GM18499 (cell line): Measurements from ENCODE around the gene ANP32A.
"Not testable (repeated sequence)": the region's sequence is repeated elsewhere in the genome, so short reads cannot be mapped to it uniquely, and the experiment has no call there.

ENCODE experiments used
- ATAC-seq: cut with Tn5 transposase; IDR thresholded peaks from one replicate; pipeline ENCODE4 v1.9.1; 2021; ENCODE audit warnings: moderate number of reproducible peaks; ENCODE audit not compliant: insufficient read depth, unreplicated experiment

Gene ANP32A

DNA sequence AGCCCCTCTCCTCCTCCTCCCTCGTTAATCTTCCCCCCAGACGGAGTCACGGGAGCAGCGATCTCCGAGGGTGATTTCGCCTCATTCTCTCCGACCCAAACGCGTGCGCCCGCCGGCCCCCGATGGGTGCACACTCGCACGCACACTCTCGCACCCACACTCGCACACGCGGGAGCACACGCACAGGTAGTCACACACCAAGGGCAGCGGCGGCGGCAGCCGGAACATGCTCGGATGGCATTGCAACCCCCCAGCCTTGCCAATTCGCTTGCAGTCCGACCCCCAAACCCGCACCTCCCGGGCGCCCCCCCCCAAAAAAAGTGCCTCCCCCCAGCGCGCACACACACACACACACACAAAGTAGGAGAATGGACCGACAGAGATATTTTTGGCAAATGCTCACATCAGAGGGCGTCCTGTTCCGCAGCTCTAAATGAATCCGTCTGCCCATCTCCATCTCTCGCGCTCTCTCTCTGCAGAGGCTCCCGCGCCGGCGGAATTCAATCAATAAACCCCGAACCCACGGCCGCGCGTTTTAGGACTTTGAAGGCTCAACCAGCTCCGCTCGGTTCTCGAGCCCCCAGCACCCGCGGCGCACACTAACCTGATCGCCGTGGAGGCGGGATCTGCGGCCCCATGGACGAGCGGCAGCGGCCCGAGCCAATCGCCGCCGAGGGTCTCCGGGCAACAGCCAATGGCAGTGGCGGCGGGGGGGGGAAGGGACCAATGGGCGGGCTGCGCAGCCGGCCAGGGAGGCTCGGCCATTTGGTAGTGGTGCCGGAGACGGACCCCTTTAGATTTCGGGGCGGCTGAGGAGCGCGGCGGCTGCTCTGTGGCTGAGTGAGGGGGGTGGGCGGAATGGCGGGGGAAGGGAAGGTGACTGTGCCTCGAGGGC, at the start of gene ANP32A:
TSS of gene ANP32A (minus strand) at position 601 of the 895 bp plus-strand sequence. CDS start at position 457, 144 bp downstream.
- ATAC-seq: no peak

DNA sequence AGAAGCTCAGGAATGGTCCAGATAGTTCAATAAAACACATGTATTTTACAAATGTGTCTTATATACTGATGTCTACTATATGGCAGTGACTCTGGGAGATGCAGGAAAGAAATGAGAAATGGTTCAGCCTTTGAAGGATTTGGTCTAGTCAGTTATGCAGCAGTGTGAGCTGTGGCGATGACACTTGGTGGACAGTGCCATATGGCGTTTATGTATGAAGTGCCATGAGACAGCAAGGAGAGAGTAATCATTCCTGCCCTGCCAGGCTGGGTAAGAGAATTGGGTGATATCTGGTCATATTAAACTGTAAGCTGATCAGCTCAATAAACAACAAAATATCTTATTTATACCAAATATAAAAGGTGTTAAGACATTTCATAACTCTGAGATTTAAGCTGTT, 47.6 kb upstream of the ANP32A start:
- no peak for ATAC-seq

DNA sequence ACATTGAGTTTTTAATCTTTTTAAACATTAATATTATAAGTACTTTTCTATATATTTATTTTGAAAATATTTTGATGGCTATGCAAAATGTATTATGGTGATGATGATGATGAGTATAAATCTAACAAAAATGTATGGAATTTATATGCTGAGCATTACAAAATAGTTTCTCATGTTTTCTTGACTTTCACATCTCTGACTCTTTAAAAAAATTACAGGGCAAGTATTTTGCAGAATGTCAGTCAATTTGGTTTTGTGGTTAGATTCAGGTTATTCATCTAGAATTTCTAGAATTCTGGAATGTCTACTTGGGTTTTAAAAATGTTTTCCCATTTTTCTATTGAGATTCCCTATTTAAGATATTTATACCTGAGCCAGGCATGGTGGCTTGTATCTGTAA, 41.7 kb upstream of the ANP32A start:
- ATAC-seq: no peak

DNA sequence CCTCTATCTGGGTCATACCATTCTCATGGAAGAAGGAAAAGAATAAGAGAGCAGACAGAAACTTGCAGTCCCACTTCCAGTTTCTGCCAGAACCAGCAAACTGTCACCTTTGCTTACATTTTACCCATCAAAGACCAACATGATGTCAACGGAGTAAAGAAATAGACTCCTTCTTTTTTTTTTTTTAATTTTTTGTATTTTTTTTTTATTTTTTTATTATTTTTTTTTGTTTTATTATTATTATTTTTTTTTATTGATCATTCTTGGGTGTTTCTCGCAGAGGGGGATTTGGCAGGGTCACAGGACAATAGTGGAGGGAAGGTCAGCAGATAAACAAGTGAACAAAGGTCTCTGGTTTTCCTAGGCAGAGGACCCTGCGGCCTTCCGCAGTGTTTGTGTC, 38.0 kb upstream of the ANP32A start:
- ATAC-seq: not testable (repeated sequence)

DNA sequence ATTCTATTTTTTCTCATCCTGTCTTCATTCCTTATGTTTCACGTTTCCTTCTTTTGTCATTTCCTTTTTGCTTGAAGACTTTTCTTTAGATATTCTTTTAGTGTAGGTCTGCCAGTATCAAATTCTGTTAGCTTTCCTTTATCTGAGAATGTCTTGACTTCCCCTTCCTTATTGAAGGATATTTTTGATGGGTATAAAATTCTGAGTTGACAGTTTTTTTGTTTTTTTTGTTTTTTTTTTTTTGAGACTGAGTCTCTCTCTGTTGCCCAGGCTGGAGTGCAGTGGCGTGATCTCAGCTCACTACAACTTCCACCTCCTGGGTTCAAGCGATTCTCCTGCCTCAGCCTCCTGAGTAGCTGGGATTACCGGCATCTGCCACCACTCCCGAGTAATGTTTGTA, 36.7 kb upstream of the ANP32A start:
- ATAC-seq: not testable (repeated sequence)

DNA sequence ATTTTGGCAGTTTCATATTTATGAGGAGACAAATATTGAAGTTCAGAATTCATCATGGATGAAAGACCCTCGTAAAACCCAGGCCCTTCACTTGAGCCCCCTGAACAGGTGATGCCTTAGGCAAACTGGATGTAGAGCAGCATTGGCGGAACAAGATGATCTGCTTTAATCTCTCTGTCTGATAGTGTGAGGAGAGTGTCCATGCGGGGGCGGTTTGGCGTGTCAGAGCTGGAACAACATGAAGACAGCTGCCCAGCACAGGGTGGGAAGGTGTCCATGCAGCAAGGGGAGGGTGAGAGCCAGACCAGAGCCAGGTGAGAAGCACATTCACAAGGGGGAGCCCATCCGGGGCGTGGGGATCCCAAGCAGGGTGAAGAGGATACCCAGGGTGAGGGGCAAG, 31.8 kb upstream of the ANP32A start:
- ATAC-seq: no peak

DNA sequence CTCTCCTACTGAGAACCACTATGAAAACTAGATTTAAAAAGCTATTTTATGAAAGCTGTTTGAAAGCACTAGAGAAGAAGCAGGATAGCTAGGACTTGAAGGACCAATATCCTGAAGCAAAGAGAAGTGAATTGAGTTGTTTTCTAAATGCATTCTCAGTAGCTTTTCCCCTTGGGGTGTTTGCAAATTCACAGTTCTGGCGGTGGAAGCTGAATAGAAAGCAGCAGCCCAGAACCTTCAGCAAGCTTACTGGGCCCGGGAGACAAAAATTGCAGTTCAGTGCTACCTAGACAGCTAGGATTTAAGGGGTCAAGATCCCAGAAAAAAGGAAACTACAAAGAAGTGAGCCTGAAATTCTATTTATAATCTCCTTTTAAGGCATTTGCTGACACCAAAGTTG, 31.3 kb upstream of the ANP32A start:
- ATAC-seq: no peak

DNA sequence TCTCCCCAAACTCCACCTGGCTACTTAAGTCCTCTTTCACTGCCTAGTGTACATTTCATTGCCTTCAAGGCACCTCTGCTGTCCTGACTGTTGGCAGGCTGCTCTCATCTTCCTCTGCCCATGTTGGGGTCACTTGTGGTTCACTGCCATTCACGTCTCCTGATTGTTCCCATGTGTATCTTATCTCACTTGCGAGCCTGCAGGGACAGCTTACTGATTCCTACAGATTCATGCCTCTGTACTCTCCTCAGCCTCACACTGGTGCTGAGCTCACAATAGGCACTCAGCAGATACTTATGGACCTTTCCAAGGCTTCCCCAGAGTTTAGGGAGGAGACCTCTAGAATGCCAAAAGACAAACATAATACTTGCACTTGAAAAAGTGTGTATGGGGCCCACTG, 28.8 kb upstream of the ANP32A start:
- ATAC-seq: no peak

DNA sequence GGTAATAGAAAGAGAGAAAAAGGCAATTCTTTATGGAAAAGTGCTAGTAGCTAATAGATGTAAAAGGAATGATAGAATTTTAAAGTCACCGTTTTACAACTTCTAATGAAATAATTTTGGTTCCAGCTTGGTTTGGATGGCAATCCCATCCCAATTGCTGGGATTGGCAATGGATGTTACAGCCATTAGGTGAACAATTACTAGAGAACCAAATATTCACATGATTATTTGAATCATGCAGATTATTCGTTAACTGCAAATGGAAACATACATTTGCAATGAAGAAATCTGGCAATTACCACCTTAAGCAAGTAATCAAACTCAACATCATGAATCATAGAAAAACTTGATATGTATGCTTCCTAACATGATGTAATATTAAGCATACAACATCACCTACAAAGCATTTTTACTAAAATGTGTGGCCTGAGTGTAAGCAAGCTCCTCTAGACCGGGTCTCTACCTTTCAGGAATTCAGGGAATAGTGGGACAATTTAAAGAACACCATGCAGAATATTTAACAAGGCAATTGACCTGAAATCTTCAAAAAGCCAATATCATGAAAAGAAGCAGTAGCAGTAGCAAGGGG, 26.2 kb upstream of the ANP32A start:
- no peak for ATAC-seq

DNA sequence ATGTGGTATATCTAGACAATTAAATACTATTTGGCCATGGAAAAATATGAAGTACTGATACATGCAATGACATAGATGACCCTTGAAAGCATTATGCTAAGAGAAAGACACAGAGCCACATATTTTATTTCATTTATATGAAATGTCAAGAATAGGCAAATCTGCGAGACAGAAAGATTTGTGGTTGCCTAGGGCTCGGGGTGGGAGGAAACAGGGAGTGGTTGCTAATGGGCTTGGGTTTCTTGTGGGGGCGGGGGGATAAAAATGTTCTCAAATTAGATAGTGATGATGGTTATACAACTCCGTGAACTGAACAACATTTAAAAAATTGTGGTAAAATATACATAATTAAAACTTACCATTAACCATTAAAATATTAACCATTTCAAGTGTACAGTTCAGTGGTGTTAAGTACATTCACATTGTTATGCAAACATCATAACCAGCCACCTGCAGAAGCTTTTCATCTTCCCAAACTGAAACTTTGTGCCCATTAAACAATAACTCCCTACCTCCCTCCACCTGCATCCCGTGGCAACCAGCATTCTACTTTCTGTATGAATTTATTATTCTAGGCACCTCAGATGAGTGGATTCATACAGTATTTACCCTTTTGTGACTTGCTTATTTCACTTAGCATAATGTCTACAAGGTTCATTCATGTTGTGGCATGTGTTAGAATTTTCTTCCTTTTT, 24.3 kb upstream of the ANP32A start:
- no peak for ATAC-seq

DNA sequence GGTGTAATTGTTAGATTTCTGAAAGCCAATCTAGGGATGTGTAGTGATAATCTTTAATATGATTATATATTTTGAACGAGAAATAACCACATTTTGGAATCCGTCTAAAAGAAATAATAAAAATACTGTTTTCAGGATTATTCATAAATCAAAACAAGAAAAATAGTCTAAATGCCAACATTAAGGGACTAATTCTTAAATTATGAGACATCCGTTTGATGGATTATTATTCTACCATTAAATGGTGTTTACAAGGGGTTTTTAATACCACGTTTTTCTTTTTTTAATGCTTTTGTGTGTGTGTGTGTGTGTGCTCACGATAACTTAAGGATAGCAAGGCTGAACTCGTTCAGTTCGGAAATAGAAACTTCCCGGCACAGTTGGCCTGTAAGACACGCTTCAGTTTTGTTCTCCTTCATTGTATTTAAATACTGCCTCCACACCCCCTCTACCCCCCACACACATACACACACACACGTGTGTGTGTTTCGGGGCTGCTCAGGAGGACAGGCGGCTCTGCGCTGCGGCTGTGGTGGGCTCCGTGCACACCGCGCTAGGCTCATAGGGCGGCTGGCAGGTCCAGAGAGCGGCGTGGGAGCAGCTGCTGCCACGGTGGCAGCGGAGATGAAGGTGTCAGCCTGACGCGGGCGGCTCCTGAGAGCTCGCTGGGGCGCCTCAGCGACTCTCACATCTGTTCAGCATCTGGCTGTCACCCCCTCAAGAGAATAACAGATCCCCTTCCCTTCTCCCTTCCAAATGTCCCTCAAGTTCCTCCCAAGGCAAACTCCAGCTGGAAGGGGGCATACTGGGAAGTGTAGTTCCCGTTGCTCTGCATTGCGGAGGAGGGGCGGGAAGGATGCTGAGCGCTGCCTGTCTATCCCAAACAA, 23.0 kb upstream of the ANP32A start:
- no peak for ATAC-seq

DNA sequence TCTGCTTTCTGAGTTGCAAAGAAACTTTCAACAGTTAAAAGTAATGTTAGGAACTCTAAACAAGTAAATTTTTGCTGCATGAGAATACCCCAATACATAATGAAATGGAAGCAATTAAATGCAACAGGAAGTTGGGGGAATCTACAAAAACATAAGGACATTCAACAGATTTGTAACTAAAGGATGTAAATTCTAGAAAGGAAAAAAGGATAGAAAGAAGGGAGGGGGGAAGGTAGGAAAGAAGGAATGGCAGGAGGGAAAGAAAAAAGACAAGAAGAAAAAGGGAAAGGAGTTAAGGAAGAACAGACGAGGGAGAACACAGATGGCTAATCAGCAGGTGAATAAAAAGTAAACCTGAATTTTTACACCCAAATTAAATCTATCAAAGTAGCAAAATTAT, 22.3 kb upstream of the ANP32A start:
- ATAC-seq: no peak

DNA sequence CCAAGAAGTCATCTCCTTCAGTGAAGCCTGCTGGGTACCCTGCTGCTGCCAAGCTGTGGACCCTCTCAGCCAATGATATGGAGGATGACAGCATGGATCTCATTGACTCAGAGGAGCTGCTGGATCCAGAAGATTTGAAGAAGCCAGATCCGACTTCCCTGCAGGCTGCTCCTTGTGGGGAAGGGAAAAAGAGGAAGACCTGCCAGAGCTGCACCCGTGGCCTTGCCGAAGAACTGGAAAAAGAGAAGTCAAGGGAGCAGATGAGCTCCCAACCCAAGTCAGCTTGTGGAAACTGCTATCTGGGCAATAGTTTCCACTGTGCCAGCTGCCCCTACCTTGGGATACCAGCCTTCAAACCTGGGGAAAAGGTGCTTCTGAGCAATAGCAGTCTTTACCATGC, 13.7 kb upstream of the ANP32A start:
- ATAC-seq: no peak

DNA sequence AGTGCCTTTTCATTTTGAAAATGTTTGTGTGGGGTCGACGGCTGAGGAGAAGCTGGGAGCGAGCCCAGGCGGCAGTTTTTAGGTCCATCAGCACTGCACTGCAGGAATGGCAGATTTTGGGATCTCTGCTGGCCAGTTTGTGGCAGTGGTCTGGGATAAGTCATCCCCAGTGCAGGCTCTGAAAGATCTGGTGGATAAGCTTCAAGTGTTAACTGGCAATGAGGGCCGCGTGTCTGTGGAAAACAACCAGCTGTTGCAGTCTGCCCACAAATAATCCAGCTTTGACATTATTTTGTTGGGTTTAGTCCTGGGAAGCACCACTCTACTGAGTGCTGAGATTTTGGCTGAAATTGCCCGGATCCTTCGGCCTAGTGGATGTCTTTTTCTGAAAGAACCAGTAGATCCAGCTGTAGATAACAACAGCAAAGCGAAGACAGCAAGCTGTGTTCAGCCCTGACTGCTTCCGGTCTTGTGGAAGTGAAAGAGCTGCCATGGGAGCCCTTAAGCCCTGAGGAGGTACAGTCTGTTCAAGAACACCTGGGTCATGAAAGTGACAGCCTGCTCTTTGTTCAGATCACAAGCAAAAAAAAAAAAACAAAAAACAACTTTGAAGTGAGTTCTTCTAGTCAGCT, 13.1 kb upstream of the ANP32A start:
- no peak for ATAC-seq

DNA sequence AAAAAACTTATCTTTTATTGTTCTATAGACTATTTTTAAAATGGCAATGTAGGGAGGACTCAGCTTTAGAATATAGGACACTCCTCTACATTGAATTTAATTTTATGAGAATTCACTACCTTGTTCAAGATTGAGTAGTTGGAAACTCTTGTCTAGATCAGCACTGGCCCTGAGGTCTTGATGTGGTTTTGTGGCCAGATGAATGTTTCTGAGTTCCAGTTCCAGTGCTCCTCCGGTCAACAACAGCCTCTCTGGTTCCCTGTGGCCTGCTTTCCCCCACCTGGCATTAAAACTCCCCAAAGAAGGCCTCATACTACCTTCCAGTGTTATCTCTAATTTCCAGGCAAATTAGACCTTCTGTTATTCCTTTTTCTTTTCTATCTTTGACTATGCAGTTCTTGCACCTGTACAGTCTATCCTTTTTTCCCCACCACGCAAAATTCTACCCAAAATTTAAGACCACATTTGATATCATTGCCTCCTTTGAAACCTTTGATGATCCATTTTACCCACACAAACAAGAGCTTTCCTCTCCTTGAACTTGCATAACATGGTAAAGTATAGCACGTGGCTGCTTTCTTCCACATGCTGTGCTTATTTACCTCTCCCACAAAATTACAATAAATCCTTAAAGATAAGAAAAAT, 9.6 kb upstream of the ANP32A start:
- no peak for ATAC-seq

DNA sequence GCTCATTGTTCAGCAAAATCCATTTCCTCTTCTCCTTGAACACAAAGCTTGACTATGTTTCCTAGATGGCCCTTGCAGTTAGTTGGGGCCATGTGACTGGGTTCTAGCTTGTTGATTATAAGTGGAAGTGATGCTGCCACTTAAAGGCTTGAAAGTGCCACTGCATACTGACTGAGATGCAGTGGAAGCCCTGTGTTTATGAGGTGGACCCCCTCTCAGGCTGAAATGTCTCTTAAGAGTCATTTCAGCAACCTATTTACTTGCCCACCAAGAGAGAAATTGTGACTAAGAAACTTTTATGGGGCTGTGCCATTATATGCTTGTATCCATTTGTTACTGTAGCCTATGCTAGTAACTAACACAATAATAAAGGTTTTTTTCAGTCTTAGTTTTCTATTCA, 8.4 kb upstream of the ANP32A start:
- ATAC-seq: no peak

DNA sequence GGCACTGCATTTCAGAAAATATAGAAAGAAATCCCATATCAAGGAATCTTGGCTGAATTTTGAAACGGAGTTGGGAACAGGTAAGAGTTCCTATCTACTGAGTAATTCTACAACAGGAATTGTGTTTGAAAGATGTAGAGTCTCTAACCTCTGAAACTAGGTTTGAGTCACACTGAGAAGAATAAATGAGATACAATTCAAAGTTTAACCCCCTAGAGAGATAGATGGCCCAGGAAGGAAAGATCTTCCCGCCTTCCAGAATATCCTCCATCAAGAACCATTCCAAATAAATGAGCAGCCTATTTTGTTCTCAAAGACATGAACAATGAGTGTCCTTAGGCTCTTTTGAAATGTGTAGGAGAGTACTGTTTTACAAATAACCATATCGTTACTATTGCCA, 2.9 kb upstream of the ANP32A start:
- ATAC-seq: no peak

DNA sequence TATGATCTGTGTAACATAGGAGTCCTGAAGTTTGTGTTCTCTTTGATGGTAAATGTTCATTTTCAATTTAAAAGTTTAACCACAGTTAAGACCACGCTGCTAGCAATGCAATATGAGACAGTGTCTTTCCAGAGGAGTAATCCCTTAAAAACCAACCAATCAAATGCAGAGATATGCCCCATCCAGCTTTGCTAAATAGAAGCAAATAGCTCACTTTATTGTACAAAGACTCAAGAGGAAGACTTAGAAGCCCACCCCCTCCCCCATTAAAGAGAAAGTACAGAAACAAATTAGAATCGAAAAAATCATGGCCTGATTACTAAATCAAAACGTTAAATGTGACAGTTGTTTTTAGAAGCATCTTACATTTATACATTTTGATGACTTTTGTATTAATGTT, 2.1 kb upstream of the ANP32A start:
- no peak for ATAC-seq

DNA sequence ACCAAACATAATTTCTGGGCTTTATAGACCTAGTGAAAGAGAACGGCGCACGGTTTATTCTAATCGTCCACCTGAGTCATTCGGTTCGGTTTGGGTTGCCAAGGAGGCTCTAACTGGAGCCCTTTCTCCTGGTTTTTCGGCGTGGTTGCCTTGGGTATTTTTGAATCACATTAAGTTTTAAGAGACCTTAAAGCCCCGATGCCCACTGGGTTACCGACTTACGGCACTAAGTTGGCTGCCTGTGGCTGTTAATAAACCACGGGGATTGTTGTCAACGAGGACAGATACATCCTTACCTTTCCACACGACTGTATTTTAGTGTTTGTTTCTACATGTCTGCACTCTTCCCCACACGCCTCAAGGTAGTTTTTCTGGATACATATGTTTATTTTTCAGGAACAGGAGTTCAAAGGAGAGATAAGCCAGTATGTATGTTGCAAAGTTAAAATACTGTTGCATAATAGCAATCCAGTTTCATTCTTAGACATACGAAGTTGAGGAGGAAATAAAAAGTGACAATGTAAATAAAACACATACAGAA, 1.2 kb upstream of the ANP32A start:
- no peak for ATAC-seq
